Measurements from ENCODE around the gene EPM2A. TPM values are rescaled to one million over a fixed set of nuclear protein-coding genes. Genes with fewer than 3 reads are reported as not detected.
A peak's percentile ranks its signal among the peaks of the same experiment; 100 is the strongest.
"Not testable (repeated sequence)": the region's sequence is repeated elsewhere in the genome, so short reads cannot be mapped to it uniquely, and the experiment has no call there.

Gene EPM2A
- total RNA-seq, 1 experiment from 2014 or later, result 8.1 TPM

GRCh38 chr6:145731447-145731846 lies 3.9 kb downstream of the EPM2A start:
- no peak for DNase-seq (ENCODE audit: low read depth)

- no peak for DNase-seq (ENCODE audit: low read depth)
Measured at GRCh38 chr6:145729887-145730286, 5.4 kb downstream of the EPM2A start.

DNA sequence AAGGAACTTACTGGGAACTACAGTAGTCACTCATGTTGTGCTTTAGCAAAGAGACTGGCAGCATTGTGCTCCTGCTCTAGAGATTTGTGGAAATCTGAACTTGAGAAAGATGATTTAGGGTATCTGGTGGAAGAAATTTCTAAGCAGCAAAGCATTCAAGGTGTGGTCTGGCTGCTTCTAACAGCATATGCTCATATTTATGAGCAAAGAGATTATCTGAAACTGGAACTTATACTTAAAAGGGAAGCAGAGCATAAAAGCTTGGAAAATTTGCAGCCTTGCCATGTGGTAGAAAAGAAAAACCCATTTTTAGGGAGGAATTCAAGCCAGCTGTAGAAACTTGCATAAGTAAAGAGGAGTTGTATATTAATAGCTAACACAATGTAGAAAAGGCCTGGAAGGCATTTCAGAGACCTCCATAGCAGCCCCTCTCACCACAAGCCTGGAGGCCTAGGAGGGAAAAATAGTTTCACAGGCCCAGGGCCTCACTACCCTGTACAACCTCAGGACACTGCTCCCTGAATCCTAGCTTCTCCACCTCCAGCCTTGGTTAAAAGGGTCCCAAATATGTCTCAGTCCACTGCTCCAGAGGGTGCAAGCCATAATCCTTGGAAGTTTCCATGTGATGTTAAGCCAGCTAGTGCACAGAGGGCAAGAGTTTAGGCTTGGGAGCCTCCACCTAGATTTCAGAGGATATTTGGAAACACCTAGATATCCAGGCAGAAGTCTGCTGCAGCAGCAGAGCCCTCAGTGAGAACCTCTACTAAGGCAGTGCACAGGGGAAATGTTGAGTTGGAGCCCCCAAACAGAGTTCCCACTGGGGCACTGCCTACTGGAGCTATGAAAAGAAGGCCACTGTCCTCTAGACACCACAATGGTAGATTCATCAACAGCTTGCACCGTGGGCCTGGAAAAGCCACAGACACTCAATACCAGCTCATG lies 6.6 kb downstream of the EPM2A start:
- no peak for DNase-seq (ENCODE audit: low read depth)

DNA sequence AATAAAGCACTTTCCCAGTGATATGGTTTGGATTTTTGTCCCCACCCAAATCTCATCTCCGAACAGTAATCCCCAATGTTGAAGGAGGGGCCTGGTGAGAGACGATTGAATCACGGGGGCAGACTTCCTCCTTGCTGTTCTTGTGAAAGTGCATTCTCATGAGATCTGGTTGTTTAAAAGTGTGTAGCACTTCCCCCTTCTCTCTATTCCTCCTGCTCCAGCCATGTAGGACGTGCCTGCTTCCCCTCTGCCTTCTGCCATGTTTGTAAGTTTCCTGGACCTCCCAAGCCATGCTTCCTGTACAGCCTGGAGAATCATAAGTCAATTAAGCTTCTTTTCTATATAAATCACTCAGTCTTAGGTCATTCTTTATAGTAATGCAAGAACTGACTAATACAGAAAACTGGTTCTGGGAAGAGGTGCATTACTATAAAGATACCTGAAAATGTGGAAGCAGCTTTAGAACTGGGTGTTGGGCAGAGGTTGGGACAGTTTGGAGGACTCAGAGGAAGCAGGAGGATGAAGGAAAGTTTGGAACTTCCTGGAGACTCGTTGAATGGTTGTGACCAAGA lies 7.4 kb downstream of the EPM2A start:
- DNase-seq (ENCODE audit: low read depth), result no peak

DNA sequence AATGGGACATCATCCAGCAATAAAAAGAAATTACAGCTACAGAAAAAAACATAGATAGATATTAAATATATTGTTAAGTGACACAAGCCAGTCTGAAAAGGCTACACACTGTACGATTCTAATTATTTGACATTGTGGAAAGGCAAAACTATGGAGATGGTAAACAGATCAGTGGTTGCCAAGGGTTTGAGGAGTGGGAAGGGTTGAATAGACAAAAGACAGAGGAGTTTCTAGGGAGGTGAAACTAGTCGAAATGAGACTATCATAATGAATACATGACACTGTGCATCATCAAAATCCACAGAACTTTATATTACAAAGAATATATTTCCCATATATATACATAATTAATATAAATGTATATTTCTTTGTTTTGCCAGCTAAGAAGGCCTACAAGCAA lies 9.8 kb downstream of the EPM2A start:
- no peak for DNase-seq (ENCODE audit: low read depth)

GRCh38 chr6:145723646-145724045 lies 11.7 kb downstream of the EPM2A start:
- no peak for DNase-seq (ENCODE audit: low read depth)

GRCh38 chr6:145722190-145722589 lies 13.1 kb downstream of the EPM2A start:
- no peak for DNase-seq (ENCODE audit: low read depth)

DNA sequence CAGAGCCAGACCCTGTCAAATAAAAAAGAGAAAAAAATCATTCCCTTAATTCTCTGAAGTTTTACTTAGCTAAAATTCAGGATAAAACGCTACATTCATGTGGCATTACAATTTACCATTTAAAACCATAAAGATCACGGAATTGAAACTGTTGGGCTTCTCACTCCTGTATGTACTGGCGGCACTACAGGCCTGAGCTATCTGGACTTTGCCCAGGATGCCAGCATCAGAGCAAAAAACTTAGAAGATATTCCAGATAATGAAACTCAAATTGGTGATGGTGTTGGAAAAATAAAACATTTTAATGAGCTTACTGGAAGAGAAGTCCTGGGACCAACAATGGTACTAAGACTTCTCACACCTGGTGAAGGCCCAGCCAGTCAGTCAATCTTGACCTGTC lies 14.2 kb downstream of the EPM2A start:
- DNase-seq (ENCODE audit: low read depth), result no peak

GRCh38 chr6:145715426-145715825 lies 19.9 kb downstream of the EPM2A start:
- DNase-seq (ENCODE audit: low read depth), result no peak

DNA sequence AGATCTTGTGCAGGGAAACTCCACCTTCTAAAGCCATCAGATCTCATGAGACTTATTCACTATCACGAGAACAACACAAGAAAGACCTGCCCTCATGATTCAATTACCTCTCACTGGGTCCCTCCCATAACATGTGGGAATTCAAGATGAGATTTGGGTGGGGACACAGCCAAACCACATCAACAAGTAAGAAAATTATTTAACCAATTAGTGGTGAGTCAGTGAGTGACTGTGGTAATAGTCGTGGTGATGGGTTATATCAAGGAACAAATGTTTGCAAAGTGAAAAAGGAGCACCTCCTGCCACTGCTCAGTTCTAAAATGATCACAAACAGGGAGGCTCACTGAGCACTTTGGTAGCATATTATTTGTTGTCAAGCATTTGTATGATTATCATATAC lies 20.6 kb downstream of the EPM2A start:
- no peak for DNase-seq (ENCODE audit: low read depth)

DNA sequence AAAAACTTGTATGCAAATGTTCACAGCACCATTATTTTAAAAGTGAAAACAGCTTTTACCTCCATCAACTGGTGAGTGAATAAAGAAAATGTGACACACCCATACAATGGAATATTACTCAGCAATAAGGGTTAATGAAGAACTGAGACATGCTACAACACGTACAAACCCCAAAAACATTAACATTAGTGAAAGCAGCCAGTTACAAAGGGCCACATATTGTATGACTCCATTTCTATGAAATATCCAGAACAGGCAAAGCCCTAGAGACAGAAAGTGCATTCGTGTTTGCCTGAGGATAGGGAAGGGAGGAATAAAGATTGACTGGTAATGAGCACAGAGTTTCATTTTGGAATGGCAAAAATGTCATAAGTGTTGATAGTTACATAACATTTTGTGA lies 21.5 kb downstream of the EPM2A start:
- DNase-seq (ENCODE audit: low read depth), result no peak

- no peak for DNase-seq (ENCODE audit: low read depth)
Measured at GRCh38 chr6:145711372-145711771, 23.9 kb downstream of the EPM2A start.

GRCh38 chr6:145707397-145707796 lies 27.9 kb downstream of the EPM2A start:
- no peak for DNase-seq (ENCODE audit: low read depth)

DNA sequence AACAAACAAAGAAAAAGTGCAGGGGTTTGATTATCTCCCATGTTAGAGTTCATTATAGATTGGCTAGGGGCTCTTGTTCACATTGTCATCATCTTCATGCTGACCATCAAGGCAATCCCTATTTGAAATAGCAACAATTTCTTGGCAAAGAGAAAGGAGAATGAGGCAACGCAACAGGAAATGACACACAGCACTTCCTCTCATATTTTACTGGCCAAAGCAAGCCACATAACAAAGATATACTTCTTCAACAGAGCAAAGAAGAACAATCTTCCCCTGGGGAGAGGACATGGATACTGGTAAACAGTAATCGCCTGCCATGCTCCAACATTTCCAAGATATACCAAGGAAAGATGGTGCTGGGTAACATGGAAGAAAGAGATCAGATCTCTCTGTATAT lies 29.8 kb downstream of the EPM2A start:
- DNase-seq (ENCODE audit: low read depth), result peak; percentile 84

- no peak for DNase-seq (ENCODE audit: low read depth)
Measured at GRCh38 chr6:145704143-145704781, 31.1 kb downstream of the EPM2A start.

DNA sequence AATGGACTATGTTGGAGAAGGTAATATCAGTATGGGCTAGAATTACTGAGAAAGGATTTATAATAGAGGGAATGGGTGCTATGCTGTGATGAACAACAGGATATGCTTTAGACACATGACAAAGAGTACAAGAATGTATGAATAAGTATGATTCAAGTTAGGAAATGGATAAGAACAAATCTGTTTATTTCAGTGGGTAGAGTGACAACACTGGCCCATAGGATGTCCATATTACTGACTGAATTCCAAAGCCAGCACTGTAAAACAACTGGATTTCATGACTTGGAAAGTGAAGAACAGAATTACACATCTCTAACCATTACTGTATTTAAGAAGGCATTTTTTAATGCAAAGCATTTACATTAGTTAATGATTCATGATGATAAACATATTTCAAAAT lies 35.9 kb downstream of the EPM2A start:
- peak; percentile 84 for DNase-seq (ENCODE audit: low read depth)

GRCh38 chr6:145697401-145697800 lies 37.9 kb downstream of the EPM2A start:
- DNase-seq (ENCODE audit: low read depth), result not testable (repeated sequence)

GRCh38 chr6:145694083-145694737 lies 41.1 kb downstream of the EPM2A start:
- no peak for DNase-seq (ENCODE audit: low read depth)

- no peak for DNase-seq (ENCODE audit: low read depth)
Measured at GRCh38 chr6:145690969-145691368, 44.4 kb downstream of the EPM2A start.

DNA sequence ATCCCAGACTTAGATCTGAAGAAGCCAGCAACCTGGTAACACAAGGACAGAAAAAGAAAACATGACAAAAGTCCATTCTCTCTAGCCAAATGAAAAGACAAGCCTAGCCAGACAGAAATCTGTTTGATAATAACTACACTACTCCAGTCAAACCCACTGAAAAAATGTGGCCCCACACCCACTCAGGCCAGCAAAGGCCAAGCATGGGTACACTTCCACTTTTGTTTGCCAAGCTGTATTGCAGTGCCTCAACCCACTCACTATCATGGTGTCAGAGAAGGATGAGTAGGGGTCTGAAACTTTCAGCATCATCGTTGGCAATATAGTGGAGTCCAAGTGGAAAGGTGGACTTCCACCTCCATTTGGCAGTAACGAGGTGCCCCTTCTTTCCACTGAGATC lies 45.8 kb downstream of the EPM2A start:
- no peak for DNase-seq (ENCODE audit: low read depth)

DNA sequence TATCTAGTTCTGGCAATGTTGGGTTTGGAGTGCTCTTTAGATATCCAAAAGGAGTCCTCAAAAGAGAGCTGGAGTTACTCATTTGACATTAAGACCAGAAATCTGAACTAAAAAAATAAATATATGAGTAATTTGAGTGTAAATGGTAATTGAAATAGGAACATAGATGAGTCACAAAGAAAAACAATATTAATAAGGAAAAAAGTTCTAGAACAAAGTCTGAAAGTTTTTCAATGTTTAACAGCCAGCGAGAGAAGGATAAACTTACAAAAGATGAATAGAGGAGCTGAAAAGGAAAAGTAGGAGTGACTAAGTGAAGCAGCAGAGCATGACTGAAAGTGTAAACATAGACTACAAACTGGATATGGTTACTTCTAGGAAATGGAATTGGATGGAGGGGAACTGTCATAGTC lies 46.8 kb downstream of the EPM2A start:
- DNase-seq (ENCODE audit: low read depth), result peak; percentile 36

- no peak for DNase-seq (ENCODE audit: low read depth)
Measured at GRCh38 chr6:145685932-145686331, 49.4 kb downstream of the EPM2A start.

All from HT1080 (cell line).